ENCODE data around the gene SUMF2. TPM values are rescaled to one million over a fixed set of nuclear protein-coding genes. Genes with fewer than 3 reads are reported as not detected.
"Not testable (repeated sequence)": the region's sequence is repeated elsewhere in the genome, so short reads cannot be mapped to it uniquely, and the experiment has no call there.

Gene SUMF2
- total RNA-seq, result 74.6 TPM

DNA sequence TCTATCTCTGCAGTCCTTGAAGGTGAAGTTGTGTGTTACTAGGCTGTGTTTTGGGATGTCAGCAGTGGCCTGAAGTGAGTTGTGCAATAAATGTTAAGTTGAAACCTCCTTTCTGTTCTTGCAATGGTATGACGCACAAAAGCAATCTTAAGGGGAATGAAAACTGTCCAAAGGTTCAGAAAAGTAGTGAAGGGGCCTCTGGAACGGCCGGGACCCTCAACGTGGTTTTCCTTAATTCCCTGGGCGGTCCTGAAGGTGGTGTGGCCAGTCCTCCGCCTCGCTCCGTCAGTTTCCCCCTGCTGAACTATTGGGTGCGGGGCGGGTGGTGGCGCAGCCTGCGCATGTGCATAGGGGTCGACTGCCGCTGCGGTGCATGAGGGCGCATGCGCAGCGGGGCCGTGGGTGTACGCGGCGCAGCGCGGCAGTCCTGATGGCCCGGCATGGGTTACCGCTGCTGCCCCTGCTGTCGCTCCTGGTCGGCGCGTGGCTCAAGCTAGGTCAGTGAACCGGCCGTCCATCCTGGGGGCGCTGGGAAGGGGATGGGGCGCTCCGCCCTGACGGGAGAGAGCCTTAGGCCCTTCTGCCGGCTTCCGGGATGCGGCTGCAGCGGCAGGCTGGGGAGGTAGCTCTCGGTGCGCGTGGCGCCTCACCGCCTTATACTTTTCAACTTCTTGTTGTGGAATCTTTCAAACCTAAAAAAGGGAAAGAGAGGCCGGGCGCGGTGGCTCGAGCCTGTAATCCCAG is at the start of gene SUMF2:
Gene SUMF2, plus strand, starts transcription at position 405 of the 744 bp plus-strand sequence. Its CDS starts 26 bp downstream, at position 431.
- peak; percentile 67 to 95 for DNase-seq (ENCODE audit: low spot score in 2 of 2)
- H3K27me3 ChIP-seq, result no peaks in the 10 kb centered on the region
- H3K4me3 ChIP-seq, result peak within 1 kb of the TSS; percentile 80 to 98
- peak within 1 kb of the TSS; percentile 93 for H3K27ac ChIP-seq
- H3K36me3 ChIP-seq, result peaks cover 28 to 38% of the 10 kb centered on the region in 2 donors
- no peaks in the 10 kb centered on the region for H3K9me3 ChIP-seq
- intact Hi-C loops (cut with DNase I), result loop anchor here (1.0 to 2.0 kb wide), 3 partner anchors 13 to 99 kb away; partner anchors contain the start of genes CCT6A, CHCHD2, NIPSNAP2 and PSPH
- TF ChIP-seq, protein P1, sequence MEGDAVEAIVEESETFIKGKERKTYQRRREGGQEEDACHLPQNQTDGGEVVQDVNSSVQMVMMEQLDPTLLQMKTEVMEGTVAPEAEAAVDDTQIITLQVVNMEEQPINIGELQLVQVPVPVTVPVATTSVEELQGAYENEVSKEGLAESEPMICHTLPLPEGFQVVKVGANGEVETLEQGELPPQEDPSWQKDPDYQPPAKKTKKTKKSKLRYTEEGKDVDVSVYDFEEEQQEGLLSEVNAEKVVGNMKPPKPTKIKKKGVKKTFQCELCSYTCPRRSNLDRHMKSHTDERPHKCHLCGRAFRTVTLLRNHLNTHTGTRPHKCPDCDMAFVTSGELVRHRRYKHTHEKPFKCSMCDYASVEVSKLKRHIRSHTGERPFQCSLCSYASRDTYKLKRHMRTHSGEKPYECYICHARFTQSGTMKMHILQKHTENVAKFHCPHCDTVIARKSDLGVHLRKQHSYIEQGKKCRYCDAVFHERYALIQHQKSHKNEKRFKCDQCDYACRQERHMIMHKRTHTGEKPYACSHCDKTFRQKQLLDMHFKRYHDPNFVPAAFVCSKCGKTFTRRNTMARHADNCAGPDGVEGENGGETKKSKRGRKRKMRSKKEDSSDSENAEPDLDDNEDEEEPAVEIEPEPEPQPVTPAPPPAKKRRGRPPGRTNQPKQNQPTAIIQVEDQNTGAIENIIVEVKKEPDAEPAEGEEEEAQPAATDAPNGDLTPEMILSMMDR (IDR thresholded peaks at IDR 0.05), result peak in 1 of 3 experiments; percentile 33
- peaks cover 0 to 7% of the 10 kb centered on the region in 2 donors for H3K4me1 ChIP-seq

DNA sequence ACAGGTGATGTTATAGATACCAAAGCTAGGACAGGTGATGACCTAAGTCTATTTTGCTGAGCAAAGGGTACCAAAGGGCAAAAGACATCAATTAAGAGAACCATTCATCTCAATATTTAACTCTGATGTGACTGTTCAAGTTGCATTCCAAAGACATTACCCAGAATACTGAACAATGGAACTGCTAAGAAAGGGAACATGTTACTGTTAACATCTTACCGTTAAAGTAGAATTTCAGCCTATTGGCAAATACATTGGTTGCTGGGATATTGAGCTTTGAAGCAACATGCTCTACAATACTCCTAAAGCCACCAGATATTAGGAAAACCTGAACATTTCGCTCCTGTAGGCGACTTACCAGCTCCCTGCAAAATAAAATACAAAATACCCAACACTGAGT is 47.1 kb upstream of the SUMF2 start:
- H3K4me1 ChIP-seq; intact Hi-C loops (cut with DNase I); H3K27ac ChIP-seq; DNase-seq (ENCODE audit: low spot score in 2 of 2); H3K36me3 ChIP-seq; H3K4me3 ChIP-seq; H3K9me3 ChIP-seq; H3K27me3 ChIP-seq: not testable (repeated sequence)

DNA sequence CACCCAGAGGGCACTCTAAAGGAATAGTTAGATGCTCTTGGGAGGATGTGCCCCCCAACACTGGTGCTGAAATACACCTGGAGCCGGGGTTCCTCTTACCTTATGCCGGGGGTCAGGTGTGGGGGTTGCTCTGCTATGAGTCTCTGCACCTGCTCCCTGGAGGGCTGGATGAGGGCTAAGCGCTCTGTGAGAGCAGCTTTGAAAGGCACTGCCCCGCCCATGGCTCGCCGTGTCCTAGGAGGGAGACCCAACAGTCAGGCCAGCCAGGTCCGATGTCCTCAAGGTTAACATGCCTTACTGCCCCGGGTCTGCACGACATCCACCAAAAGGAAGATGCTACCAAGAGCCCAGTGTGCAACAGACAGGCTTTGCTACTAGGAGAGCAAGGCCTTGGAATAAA is 44.6 kb upstream of the SUMF2 start:
- DNase-seq (ENCODE audit: low spot score in 2 of 2), result no peak
- Histone ChIP-seq H3K27me3 (no peaks in the 10 kb centered on the region), H3K4me3 (no peak overlapping the region), H3K36me3 (no peaks in the 10 kb centered on the region), H3K4me1 (no peaks in the 10 kb centered on the region), H3K9me3 (no peaks in the 10 kb centered on the region), H3K27ac (no peak overlapping the region)
- TF ChIP-seq, protein P1 (IDR thresholded peaks at IDR 0.05), result no peak
- intact Hi-C loops (cut with DNase I), result no loop called here

DNA sequence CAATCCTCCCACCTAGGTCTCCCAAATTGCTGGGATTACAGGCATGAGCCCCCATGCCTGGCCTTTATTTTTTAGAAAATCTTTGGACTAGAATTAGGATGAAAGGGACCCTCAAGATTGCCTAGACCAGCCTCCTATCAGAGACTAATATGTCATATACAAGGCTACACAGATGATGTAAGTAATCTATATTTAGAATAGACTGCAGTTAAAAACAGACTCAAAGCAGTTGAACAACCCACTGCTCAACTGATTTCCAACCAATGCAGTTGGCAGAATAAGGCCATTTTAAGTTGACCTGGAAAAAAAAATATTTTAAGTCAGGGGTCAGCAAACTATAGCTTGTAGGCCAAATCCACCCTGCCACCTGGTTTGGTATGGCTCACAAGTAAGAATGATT is 40.6 kb upstream of the SUMF2 start:
- TF ChIP-seq, protein P1 (IDR thresholded peaks at IDR 0.05), result no peak
- no peak overlapping the region for H3K27ac ChIP-seq
- intact Hi-C loops (cut with DNase I), result no loop called here
- no peak for DNase-seq (ENCODE audit: low spot score in 2 of 2)
- no peaks in the 10 kb centered on the region for H3K9me3 ChIP-seq
- H3K27me3 ChIP-seq, result no peaks in the 10 kb centered on the region
- H3K4me3 ChIP-seq, result no peak overlapping the region
- no peaks in the 10 kb centered on the region for H3K36me3 ChIP-seq
- H3K4me1 ChIP-seq, result no peaks in the 10 kb centered on the region

DNA sequence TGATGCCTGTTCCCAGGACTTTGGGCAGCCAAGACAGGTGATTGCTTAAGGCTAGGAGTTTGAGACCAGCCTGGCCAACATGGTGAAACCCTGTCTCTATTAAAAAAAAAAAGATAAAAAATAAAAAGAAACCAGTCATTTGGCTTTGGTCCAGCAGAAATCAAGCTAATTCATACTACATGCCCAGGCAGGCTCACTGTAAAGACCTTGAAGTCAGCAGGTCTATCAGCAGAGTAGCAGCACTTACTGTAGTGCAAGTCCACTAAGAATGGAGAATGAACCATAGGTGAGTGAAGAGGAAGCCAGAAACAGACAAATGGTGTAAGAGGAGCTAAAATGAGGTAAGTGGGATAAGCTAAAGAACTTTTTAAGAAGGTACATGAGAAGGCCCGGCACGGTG is 37.5 kb upstream of the SUMF2 start:
- H3K27me3 ChIP-seq, result no peaks in the 10 kb centered on the region
- no peak overlapping the region for H3K4me3 ChIP-seq
- TF ChIP-seq, protein P1 (IDR thresholded peaks at IDR 0.05), result no peak
- DNase-seq (ENCODE audit: low spot score in 2 of 2), result no peak
- H3K4me1 ChIP-seq, result no peaks in the 10 kb centered on the region
- intact Hi-C loops (cut with DNase I), result no loop called here
- H3K27ac ChIP-seq, result no peak overlapping the region
- no peaks in the 10 kb centered on the region for H3K9me3 ChIP-seq
- H3K36me3 ChIP-seq, result no peaks in the 10 kb centered on the region

DNA sequence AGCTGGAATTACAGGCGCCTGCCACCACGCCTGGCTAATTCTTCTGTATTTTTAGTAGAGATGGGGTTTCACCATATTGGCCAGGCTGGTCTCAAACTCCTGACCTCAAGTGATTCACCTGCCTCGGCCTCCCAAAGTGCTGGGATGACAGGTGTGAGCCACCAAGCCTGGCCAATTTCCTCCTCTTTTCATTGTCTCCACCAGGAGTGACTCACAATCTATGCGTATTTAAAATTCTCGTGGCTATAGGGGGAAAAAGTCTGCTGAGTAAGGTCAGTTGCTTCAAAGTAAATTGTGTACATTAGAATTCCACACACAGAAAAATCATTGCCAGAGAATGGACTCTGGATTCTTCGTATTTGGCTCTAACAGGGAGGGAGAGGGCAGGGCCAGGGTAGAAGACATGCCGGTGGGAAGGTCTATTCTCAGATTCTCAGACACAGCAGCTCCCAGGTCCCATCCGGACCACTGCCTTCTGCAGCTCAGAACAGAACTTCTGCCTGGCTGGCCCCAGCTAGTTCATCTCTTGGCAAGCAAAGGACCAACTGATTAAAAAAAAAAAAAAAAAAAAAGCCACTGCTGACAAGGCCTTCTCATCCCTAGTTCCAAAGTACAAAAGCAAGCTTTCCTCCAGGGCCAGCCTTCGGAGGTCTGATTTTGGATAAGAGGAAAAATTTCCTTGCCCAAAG is 35.0 kb upstream of the SUMF2 start:
- Histone ChIP-seq H3K9me3 (no peaks in the 10 kb centered on the region), H3K27ac (no peak overlapping the region), H3K4me1 (no peaks in the 10 kb centered on the region), H3K36me3 (no peaks in the 10 kb centered on the region), H3K4me3 (no peak overlapping the region), H3K27me3 (no peaks in the 10 kb centered on the region)
- DNase-seq (ENCODE audit: low spot score in 2 of 2), result no peak
- intact Hi-C loops (cut with DNase I), result no loop called here
- TF ChIP-seq, protein P1 (IDR thresholded peaks at IDR 0.05), result no peak

Data from ascending aorta (tissue), 2 donors.